Fibroblast of skin of right quadriceps (primary cell): ENCODE measurements around the gene MRPL17.

Experiments used
- DNase-seq: peaks from one replicate; pipeline ENCODE4 v3.0.0-alpha.2; 2013

The MRPL17 gene

GRCh38 chr11:6681949-6682348 is 1.2 kb downstream of the MRPL17 start:
- DNase-seq = no peak

- DNase-seq = no peak
Observed at GRCh38 chr11:6681505-6681904, 1.6 kb downstream of the MRPL17 start.

GRCh38 chr11:6677018-6677417 is 6.1 kb downstream of the MRPL17 start:
- no peak for DNase-seq

GRCh38 chr11:6674862-6675261 is 8.3 kb downstream of the MRPL17 start:
- no peak for DNase-seq

GRCh38 chr11:6674219-6674597 is 8.9 kb downstream of the MRPL17 start:
- DNase-seq = no peak

- no peak for DNase-seq
Observed at GRCh38 chr11:6673523-6674218, 9.5 kb downstream of the MRPL17 start.

- DNase-seq = no peak
Observed at GRCh38 chr11:6671991-6672390, 11.1 kb downstream of the MRPL17 start.

- no peak for DNase-seq
Observed at GRCh38 chr11:6670202-6670830, 12.8 kb downstream of the MRPL17 start.

- peak; percentile 36 for DNase-seq
Observed at GRCh38 chr11:6667733-6668374, 15.3 kb downstream of the MRPL17 start.

GRCh38 chr11:6666302-6667183 is 16.6 kb downstream of the MRPL17 start:
- no peak for DNase-seq

GRCh38 chr11:6664551-6664950 is 18.6 kb downstream of the MRPL17 start:
- DNase-seq = peak; percentile 24

GRCh38 chr11:6663794-6664469 is 19.2 kb downstream of the MRPL17 start:
- DNase-seq = no peak

- DNase-seq = no peak
Observed at GRCh38 chr11:6660712-6661111, 22.4 kb downstream of the MRPL17 start.

- no peak for DNase-seq
Observed at GRCh38 chr11:6658647-6659046, 24.5 kb downstream of the MRPL17 start.

GRCh38 chr11:6657346-6657745 is 25.8 kb downstream of the MRPL17 start:
- peak; percentile 27 for DNase-seq

GRCh38 chr11:6656936-6657335 is 26.2 kb downstream of the MRPL17 start:
- no peak for DNase-seq

GRCh38 chr11:6656584-6656915 is 26.6 kb downstream of the MRPL17 start:
- no peak for DNase-seq

- peak; percentile 27 for DNase-seq
Observed at GRCh38 chr11:6655790-6656583, 27.2 kb downstream of the MRPL17 start, which contains the start of gene DCHS1. Gene DCHS1 (minus strand): TSS chr11:6655809. CDS start chr11:6641613, 14,196 bp downstream.

- peak; percentile 25 for DNase-seq
Observed at GRCh38 chr11:6655020-6655789, 27.9 kb downstream of the MRPL17 start.

- DNase-seq = no peak
Observed at GRCh38 chr11:6654281-6655019, 28.7 kb downstream of the MRPL17 start.
